GM19193 (cell line): ENCODE data around the gene OR1L4.

Source experiments
- POLR2A ChIP-seq: IDR thresholded peaks from 4 replicates; pipeline ENCODE4 v1.6.1; 2011; ENCODE audit not compliant: insufficient read depth, insufficient read length; ENCODE audit errors: extremely low read depth

Gene OR1L4

DNA sequence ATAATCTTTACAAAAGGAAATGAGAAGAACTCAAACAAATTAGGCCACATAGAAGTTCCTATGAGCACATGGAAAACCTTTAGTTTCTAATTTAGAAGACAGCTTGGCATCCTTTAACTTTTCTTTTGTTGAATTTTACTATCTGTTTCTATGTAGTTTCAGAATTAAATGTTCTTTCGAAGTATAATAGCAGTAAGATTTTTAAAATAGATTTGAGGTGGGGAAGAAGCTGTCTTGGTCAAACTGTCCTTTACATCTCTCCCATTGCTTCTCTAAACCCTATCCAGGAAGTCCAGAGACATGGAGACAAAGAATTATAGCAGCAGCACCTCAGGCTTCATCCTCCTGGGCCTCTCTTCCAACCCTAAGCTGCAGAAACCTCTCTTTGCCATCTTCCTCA lies at the start of gene OR1L4:
Gene OR1L4, plus strand, starts transcription at position 301 of the 400 bp plus-strand sequence. Its CDS starts 0 bp downstream, at position 301.
- TF ChIP-seq POLR2A, result no peak

DNA sequence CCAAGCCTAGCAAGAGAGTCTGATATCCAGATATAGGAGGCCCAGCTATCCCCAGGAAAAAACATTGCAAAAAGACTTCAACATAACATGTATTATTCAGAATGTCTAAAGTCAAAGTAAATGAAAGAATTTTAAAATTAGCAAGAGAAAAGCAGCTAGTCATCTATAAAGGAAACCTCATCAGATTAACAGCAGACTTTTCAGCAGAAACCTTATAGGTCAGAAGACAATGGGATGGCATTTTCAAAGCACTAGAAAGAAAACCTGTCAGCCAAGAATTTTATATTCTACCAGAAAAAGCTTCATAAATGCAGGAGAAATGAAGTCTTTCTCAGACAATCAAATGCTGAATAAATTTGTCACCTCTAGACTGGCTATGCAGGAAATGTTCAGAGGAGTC lies 38.9 kb upstream of the OR1L4 start:
- no peak for TF ChIP-seq POLR2A

GRCh38 chr9:122695696-122696095 lies 28.1 kb upstream of the OR1L4 start:
- TF ChIP-seq POLR2A, result no peak

- TF ChIP-seq POLR2A, result no peak
Measured at GRCh38 chr9:122718038-122718437, 5.8 kb upstream of the OR1L4 start.

- no peak for TF ChIP-seq POLR2A
Measured at GRCh38 chr9:122719218-122719617, 4.6 kb upstream of the OR1L4 start.

DNA sequence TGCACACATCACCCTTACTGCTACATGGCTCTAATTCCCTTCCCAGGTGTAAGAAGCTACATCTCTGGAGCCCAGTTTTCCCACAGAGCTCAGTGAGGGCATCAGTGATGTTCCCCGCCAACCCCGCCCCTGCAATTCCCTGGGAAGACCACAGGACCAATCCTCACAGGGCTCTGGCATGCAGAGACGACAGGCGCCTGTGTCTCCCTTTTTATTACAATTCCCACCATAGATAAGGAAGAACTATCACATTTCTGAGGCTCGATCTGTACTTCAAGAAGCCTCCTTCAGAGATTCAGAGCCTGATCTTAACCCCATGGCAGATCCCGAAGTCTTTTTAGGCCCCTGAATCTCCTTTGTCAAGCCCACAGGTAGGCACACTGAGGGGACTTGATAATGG lies 18.2 kb downstream of the OR1L4 start, which contains the start of gene OR1L6:
Gene OR1L6, plus strand, starts transcription at position 301 of the 400 bp plus-strand sequence. CDS start 7,545 bp downstream, outside the sequence.
- TF ChIP-seq POLR2A, result no peak

DNA sequence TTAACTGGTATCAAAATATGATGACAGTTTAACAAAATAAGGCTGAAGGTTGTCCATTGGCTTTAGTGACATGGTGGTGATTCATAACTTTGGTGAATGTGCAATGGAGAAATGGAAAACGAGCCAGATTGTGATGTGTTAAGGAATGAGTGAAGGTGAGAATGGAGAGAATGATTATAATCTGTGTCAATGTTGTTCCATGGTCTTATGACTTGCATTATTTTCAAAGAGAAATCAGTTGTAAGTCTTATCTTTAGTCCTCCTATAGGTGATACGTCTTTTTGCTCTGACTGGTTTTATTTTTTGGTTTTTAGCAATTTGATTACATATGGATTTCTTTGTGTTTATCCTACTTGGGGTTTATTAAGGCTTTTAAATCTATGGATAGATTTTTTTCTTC lies 31.0 kb downstream of the OR1L4 start:
- TF ChIP-seq POLR2A, result no peak

DNA sequence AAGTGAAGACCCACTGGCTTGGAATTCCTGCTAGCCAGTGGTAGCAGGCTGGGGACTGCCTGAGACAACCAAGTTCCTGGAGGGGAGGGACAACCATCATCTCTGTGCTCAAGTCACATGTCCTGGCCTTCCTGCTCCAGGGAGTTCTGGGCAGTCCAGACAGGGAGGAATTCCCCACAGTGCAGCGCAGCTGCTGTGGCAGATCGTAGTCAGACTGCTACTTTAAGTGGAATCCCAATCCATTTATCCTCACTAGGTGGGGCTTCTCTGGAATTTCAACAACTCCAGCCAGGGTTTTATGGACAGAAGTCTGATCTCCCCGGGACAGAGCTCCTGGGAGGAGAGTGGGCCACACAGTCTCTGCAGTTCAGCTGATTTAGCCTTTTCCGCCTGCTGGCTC lies 44.0 kb downstream of the OR1L4 start:
- TF ChIP-seq POLR2A, result no peak
